Measurements from ENCODE around the gene SLC66A1.

SLC66A1 gene

GRCh38 chr1:19338323-19338762, 26.2 kb downstream of the SLC66A1 start:
- TF ChIP-seq CTCF (IDR thresholded peaks at IDR 0.05; ENCODE audit: extremely low read depth, missing control alignments): no peak
- no peak for DNase-seq (ENCODE audit: low spot score)

- TF ChIP-seq CTCF (IDR thresholded peaks at IDR 0.05; ENCODE audit: extremely low read depth, missing control alignments): no peak
- DNase-seq (ENCODE audit: low spot score): no peak
Observed at GRCh38 chr1:19339214-19339861, 27.2 kb downstream of the SLC66A1 start.

- TF ChIP-seq CTCF (IDR thresholded peaks at IDR 0.05; ENCODE audit: extremely low read depth, missing control alignments): no peak
- no peak for DNase-seq (ENCODE audit: low spot score)
Observed at GRCh38 chr1:19340387-19340937, 28.3 kb downstream of the SLC66A1 start.

GRCh38 chr1:19341201-19342061, 29.3 kb downstream of the SLC66A1 start:
- peak; percentile 92 for DNase-seq (ENCODE audit: low spot score)
- peak; percentile 78 for TF ChIP-seq CTCF (IDR thresholded peaks at IDR 0.05; ENCODE audit: extremely low read depth, missing control alignments)

- TF ChIP-seq CTCF (IDR thresholded peaks at IDR 0.05; ENCODE audit: extremely low read depth, missing control alignments): no peak
- no peak for DNase-seq (ENCODE audit: low spot score)
Observed at GRCh38 chr1:19342062-19342750, 30.1 kb downstream of the SLC66A1 start.

GRCh38 chr1:19342894-19343616, 30.9 kb downstream of the SLC66A1 start:
- DNase-seq (ENCODE audit: low spot score): no peak
- TF ChIP-seq CTCF (IDR thresholded peaks at IDR 0.05; ENCODE audit: extremely low read depth, missing control alignments): no peak

Measured in GM20000 (cell line).